CD4-positive, alpha-beta T cell (primary cell): ENCODE data around the gene C2CD4A. TPM values are rescaled to one million over a fixed set of nuclear protein-coding genes. Genes with fewer than 3 reads are reported as not detected.

Source experiments
- ATAC-seq: fragments of 200-7000 bp; cut with Tn5 transposase; one replicate; pipeline ENCODE4 v1.10.0; 2022; ENCODE audit warnings: mild to moderate bottlenecking; ENCODE audit not compliant: poor library complexity
- CTCF ChIA-PET: fragments of 350-600 bp; sonication (Branson Sonifier 250); formaldehyde crosslinking; loops from one replicate; lab custom pipeline; 2021; ENCODE audit warnings: antibody characterized with exemption, inconsistent platforms; lab: Charles Lee
- POLR2A ChIA-PET: fragments of 350-600 bp; sonication (Branson Sonifier 250); formaldehyde crosslinking; loops from one replicate; lab custom pipeline; 2021; ENCODE audit warnings: antibody characterized with exemption, inconsistent platforms; lab: Charles Lee
- DNase-seq, 14 experiments: peaks; one replicate each; pipeline ENCODE4 v3.0.0-alpha.2; 2013 to 2020; ENCODE audit warnings: mixed read lengths in 2 of 14
- H3K27ac ChIP-seq, 2 donors: one replicate each; pipeline versions ENCODE4 v1.5.1 to v1.7.0; 2013; ENCODE audit warnings: low read length in 2 of 2, low read depth in 1 of 2, mild to moderate bottlenecking in 1 of 2
- H3K27me3 ChIP-seq, 2 experiments: 1 replicate in 1 of 2; 2 replicates in 1 of 2; pipeline versions ENCODE4 v1.6.1 to v1.7.0; 2013; ENCODE audit warnings: low read length in 2 of 2, control low read depth in 1 of 2, mild to moderate bottlenecking in 1 of 2, moderate library complexity in 1 of 2; ENCODE audit not compliant: insufficient read depth in 2 of 2, control insufficient read depth in 1 of 2
- H3K36me3 ChIP-seq: one replicate; pipeline ENCODE4 v1.6.1; 2013; ENCODE audit warnings: low read length, control low read depth; ENCODE audit not compliant: insufficient read depth
- H3K4me1 ChIP-seq: one replicate; pipeline ENCODE4 v1.6.1; 2013; ENCODE audit warnings: low read length, control low read depth; ENCODE audit not compliant: insufficient read depth
- H3K4me3 ChIP-seq: one replicate; pipeline ENCODE4 v1.5.1; 2013; ENCODE audit warnings: mild to moderate bottlenecking, low read length, moderate library complexity
- H3K9me3 ChIP-seq, 2 experiments: 1 replicate in 1 of 2; 2 replicates in 1 of 2; pipeline versions ENCODE4 v1.6.1 to v1.7.0; 2013; ENCODE audit warnings: low read length in 2 of 2, mild to moderate bottlenecking in 2 of 2, control low read depth in 1 of 2, moderate library complexity in 1 of 2; ENCODE audit not compliant: control insufficient read depth in 1 of 2, insufficient read depth in 1 of 2
- H3K27ac Mint-ChIP-seq: one replicate; pipeline ENCODE4 v1.8.0; 2020; ENCODE audit warnings: mixed read lengths
- H3K27me3 Mint-ChIP-seq: one replicate; pipeline ENCODE4 v1.8.0; 2021; ENCODE audit warnings: mixed read lengths
- H3K36me3 Mint-ChIP-seq: one replicate; pipeline ENCODE4 v1.8.0; 2021; ENCODE audit warnings: low read depth, mixed read lengths
- H3K4me1 Mint-ChIP-seq: one replicate; pipeline ENCODE4 v1.8.0; 2021; ENCODE audit warnings: low read depth, mixed read lengths
- H3K4me3 Mint-ChIP-seq: one replicate; pipeline ENCODE4 v1.8.0; 2020; ENCODE audit warnings: mild to moderate bottlenecking, mixed read lengths
- H3K9me3 Mint-ChIP-seq: one replicate; pipeline ENCODE4 v1.8.0; 2020; ENCODE audit warnings: mixed read lengths
- intact Hi-C, 2 experiments: fragments of 100-400 bp; cut with DNase I in 1 of 2; cut with micrococcal nuclease in 1 of 2; formaldehyde crosslinking; loops; one replicate each; pipeline versions ENCODE4 v1.15.1 to v1.9.0; 2023 to 2025; cut with DNase I, micrococcal nuclease
- total RNA-seq, 174 experiments: library from RNA in 2 of 174; stranded (reverse) in 2 of 174; gene quantifications; one replicate each; pipeline ENCODE4 v1.2.3 and lab custom pipeline; 2021 to 2026
- TF ChIP-seq, protein P1 (sequence below): fragments of 200-600 bp; IDR thresholded peaks from one replicate; pipeline ENCODE4 v1.8.0; 2022; ENCODE audit warnings: antibody characterized with exemption, mild to moderate bottlenecking

C2CD4A gene
- total RNA-seq, 2 experiments from 2014 or later, result 0.19 to 0.34 TPM

DNA sequence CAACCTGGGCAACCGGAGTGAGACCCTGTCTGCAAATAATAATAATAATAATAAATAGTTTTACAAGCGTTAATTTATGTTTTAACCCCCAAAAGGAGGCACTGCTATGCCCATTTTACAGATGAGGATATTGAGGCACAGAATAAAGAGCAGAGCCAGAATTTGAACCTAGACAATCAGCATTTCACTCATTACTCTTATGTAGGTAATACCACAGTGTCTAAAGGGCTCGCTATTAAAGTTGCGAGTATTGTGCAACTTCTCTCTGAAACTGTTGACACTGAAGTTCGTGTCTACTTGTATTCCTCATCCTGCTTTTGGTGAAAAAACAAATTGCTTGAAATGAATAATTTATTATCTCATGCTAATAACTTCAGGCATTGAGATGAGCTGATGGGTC is 2.8 kb downstream of the C2CD4A start:
- Mint-ChIP-seq H3K9me3 (no peaks in the 10 kb centered on the region), H3K36me3 (peaks cover 4% of the 10 kb centered on the region), H3K4me1 (peaks cover 21% of the 10 kb centered on the region), H3K27me3 (peaks cover 32% of the 10 kb centered on the region), H3K4me3 (peak overlapping the region; percentile 30), H3K27ac (no peak overlapping the region)
- ChIA-PET CTCF (no interaction called here), POLR2A (interaction anchor here (0.8 kb wide), 1 partner anchor 11 kb away, joined by 3 read pairs; no protein-coding TSS in a partner anchor)
- TF ChIP-seq, protein P1, sequence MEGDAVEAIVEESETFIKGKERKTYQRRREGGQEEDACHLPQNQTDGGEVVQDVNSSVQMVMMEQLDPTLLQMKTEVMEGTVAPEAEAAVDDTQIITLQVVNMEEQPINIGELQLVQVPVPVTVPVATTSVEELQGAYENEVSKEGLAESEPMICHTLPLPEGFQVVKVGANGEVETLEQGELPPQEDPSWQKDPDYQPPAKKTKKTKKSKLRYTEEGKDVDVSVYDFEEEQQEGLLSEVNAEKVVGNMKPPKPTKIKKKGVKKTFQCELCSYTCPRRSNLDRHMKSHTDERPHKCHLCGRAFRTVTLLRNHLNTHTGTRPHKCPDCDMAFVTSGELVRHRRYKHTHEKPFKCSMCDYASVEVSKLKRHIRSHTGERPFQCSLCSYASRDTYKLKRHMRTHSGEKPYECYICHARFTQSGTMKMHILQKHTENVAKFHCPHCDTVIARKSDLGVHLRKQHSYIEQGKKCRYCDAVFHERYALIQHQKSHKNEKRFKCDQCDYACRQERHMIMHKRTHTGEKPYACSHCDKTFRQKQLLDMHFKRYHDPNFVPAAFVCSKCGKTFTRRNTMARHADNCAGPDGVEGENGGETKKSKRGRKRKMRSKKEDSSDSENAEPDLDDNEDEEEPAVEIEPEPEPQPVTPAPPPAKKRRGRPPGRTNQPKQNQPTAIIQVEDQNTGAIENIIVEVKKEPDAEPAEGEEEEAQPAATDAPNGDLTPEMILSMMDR, result no peak
- ATAC-seq, result no peak
- no peak for DNase-seq
- Histone ChIP-seq H3K9me3 (no peaks in the 10 kb centered on the region), H3K4me1 (peaks cover 28% of the 10 kb centered on the region), H3K36me3 (no peaks in the 10 kb centered on the region), H3K4me3 (no peak overlapping the region), H3K27me3 (peaks cover 14 to 24% of the 10 kb centered on the region in 2 experiments), H3K27ac (no peak overlapping the region)
- intact Hi-C loops, result loop anchor here (5.0 kb wide), 2 partner anchors 47 to 102 kb away; no protein-coding TSS in a partner anchor

DNA sequence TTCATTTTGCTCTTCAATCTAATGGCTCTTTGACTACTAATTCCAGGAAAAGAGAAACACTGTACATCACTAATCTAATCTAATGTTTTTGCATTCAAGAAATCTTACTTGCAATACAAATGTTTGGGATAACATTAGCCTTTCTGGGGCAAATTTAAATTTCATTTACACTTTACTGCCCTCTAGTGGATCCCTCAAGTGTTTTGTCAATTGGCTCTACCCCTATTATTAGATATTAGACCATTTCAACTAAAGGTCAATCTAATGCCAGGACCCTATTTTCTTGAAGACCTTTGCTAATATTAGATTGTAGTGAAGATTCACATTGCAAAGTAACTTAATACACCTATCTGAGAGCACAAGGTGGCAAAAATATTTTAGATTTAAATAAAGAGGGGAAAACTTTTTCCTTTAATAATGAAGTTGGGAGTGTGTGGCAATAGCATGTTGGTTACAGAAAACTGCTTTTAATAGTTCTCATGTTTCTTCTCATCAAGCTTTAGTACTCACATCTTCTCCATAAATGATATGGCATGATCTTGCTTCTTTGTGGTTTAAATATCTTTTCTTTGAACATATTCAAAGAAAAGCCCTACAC is 5.0 kb downstream of the C2CD4A start:
- CTCF ChIA-PET, result interaction anchor here (1.5 to 1.9 kb wide), 3 partner anchors 11 to 71 kb away, joined by 3 to 13 read pairs (median 4); partner anchors contain the start of gene VPS13C
- Mint-ChIP-seq H3K4me1 (peaks cover 13% of the 10 kb centered on the region), H3K27me3 (peaks cover 24% of the 10 kb centered on the region), H3K27ac (no peak overlapping the region), H3K9me3 (no peaks in the 10 kb centered on the region), H3K36me3 (peaks cover 4% of the 10 kb centered on the region), H3K4me3 (peak overlapping the region; percentile 68)
- H3K36me3 ChIP-seq, result no peaks in the 10 kb centered on the region
- H3K27ac ChIP-seq, result no peak overlapping the region
- TF ChIP-seq, protein P1, result peak; percentile 95
- no peaks in the 10 kb centered on the region for H3K9me3 ChIP-seq
- ATAC-seq, result no peak
- peaks cover 20% of the 10 kb centered on the region for H3K4me1 ChIP-seq
- POLR2A ChIA-PET, result no interaction called here
- intact Hi-C loops, result loop anchor here (1.0 to 5.0 kb wide), 4 partner anchors 90 to 205 kb away; no protein-coding TSS in a partner anchor
- no peak overlapping the region for H3K4me3 ChIP-seq
- peaks cover 8 to 10% of the 10 kb centered on the region in 2 experiments for H3K27me3 ChIP-seq
- DNase-seq, result peak in 3 of 14 experiments; percentile 57 to 66 (median 58)

DNA sequence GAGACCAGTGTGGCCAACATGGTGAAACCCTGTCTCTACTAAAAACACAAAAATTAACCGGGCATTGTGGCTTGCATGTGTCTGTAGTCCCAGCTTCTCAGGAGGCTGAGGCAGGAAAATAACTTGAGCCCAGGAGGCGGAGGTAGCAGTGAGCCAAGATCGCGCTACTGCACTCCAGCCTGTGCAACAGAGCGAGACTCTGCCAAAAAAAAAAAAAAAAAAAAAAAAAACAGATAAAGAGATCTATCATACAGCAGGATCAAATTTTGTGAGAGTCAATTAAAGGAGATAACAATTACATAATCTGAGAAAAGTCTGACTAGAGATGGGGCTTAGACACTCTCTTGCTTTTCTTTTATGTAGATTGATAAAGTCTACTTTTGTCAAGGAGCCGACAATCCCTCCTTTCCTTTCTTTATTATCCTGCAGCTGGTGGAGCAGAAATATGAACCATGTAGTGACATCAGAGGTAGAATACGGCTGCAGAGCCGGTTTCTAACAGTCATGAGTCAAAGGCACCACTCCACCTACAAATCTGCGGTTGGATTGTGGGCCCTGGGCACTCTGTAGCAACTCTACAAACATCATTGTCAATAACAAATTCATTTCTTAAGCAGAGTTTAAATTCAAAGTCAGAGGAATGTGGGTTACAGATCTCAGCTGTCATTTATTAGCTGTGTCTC is 9.0 kb downstream of the C2CD4A start:
- DNase-seq (no peak), ATAC-seq (no peak)
- intact Hi-C loops, result no loop called here
- H3K9me3 Mint-ChIP-seq, result no peaks in the 10 kb centered on the region
- H3K27me3 ChIP-seq, result no peaks in the 10 kb centered on the region
- POLR2A ChIA-PET, result no interaction called here
- H3K4me1 ChIP-seq, result no peaks in the 10 kb centered on the region
- H3K27ac Mint-ChIP-seq, result no peak overlapping the region
- no peaks in the 10 kb centered on the region for H3K4me1 Mint-ChIP-seq
- H3K4me3 Mint-ChIP-seq, result no peak overlapping the region
- no peak overlapping the region for H3K27ac ChIP-seq
- H3K9me3 ChIP-seq, result no peaks in the 10 kb centered on the region
- TF ChIP-seq, protein P1, result no peak
- H3K36me3 ChIP-seq, result no peaks in the 10 kb centered on the region
- H3K4me3 ChIP-seq, result no peak overlapping the region
- CTCF ChIA-PET, result interaction anchor here (0.7 kb wide), 1 partner anchor 46 kb away, joined by 4 read pairs; no protein-coding TSS in a partner anchor
- peaks cover 16% of the 10 kb centered on the region for H3K27me3 Mint-ChIP-seq
- H3K36me3 Mint-ChIP-seq, result no peaks in the 10 kb centered on the region
